ENCODE data around the gene BPIFB6.

Gene BPIFB6

DNA sequence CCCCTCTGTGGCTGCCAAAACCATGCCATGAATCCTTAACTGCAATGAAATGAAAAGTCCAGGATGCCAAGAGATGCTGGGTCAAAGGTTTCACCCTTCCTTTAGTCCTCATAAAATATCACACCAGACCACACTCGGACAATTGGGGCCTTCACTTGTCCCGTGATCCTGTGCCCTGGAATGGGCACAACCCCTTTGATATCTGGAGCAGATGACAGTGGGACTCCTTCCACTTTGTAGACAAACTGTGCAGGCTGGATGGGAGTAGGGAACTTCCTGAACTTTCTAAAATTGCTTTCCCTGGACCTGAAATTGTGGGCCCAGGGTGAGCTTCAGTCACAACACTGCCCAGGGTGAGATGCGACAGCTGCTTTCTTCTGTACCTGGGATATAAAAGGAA is 9.6 kb upstream of the BPIFB6 start:
- H3K36me3 ChIP-seq = no peaks in the 10 kb centered on the region
- TF ChIP-seq, protein P1, sequence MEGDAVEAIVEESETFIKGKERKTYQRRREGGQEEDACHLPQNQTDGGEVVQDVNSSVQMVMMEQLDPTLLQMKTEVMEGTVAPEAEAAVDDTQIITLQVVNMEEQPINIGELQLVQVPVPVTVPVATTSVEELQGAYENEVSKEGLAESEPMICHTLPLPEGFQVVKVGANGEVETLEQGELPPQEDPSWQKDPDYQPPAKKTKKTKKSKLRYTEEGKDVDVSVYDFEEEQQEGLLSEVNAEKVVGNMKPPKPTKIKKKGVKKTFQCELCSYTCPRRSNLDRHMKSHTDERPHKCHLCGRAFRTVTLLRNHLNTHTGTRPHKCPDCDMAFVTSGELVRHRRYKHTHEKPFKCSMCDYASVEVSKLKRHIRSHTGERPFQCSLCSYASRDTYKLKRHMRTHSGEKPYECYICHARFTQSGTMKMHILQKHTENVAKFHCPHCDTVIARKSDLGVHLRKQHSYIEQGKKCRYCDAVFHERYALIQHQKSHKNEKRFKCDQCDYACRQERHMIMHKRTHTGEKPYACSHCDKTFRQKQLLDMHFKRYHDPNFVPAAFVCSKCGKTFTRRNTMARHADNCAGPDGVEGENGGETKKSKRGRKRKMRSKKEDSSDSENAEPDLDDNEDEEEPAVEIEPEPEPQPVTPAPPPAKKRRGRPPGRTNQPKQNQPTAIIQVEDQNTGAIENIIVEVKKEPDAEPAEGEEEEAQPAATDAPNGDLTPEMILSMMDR (IDR thresholded peaks at IDR 0.05) = no peak
- H3K9me3 ChIP-seq = no peaks in the 10 kb centered on the region
- DNase-seq = no peak
- no peak overlapping the region for H3K27ac ChIP-seq
- no peaks in the 10 kb centered on the region for H3K4me1 ChIP-seq
- H3K27me3 ChIP-seq = peaks cover 0 to 3% of the 10 kb centered on the region in 2 donors
- intact Hi-C loops (cut with DNase I; ENCODE audit: low total_unique reads) = no loop called here
- no peak overlapping the region for H3K4me3 ChIP-seq

DNA sequence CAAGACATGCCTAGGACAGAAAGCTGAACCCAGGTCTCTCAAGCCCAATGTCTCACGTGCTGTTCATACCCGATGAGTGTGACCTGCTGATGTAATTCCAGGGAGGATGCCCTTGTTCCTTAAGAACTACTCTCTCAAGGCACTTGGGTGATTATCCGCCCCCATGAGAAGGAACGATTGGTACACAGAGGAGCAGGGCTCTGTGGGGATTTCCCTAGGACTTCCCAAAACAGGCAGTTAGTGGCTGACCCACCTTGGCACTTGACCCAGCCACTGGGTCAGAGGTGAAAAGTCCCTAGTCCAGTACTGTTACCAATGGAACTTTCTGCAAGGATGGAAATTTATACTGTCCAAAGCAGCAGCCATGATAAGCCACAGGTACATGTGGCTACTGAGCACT is 9.2 kb upstream of the BPIFB6 start:
- Histone ChIP-seq H3K9me3 (no peaks in the 10 kb centered on the region), H3K4me3 (no peak overlapping the region), H3K4me1 (no peaks in the 10 kb centered on the region), H3K36me3 (no peaks in the 10 kb centered on the region), H3K27ac (no peak overlapping the region), H3K27me3 (peaks cover 0 to 3% of the 10 kb centered on the region in 2 donors)
- intact Hi-C loops (cut with DNase I; ENCODE audit: low total_unique reads) = no loop called here
- TF ChIP-seq, protein P1 (IDR thresholded peaks at IDR 0.05) = no peak
- no peak for DNase-seq

DNA sequence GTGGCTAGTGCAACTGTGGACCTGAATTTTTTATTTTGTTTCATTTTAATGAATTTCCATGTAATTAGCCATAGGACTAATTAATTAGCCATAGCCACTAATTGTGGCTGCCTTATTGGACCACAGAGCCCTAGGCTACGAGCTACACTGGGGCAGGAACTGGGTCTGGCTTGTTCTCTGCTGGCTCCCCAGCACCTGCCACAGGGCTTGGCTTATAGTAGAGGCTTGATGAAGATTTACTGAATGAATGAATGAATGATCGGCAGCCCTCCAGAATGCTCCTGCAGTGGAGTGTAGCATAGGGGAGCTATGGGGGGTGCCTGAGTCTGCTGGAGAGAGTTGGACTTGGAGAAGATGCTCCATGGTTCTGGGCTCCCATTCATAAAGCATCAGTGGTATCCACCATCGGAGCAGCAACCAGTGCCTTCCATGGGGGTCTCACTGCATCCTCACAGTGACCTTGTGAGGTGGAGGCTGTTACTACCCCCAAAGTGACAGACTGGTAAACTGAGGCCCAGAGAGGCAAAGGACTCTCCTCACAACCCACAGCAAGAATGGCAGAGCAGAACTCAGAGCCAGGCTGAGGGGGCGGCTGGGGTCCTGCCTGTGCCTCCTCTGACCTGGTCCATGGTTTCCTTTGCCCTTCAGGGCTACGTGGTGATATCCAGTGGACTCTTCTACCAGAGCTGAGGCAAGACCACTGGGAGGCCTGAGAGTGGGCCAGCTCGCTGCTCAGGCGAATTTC is 8.6 kb upstream of the BPIFB6 start:
- Histone ChIP-seq H3K4me3 (no peak overlapping the region), H3K9me3 (no peaks in the 10 kb centered on the region), H3K4me1 (no peaks in the 10 kb centered on the region), H3K27me3 (peaks cover 0 to 7% of the 10 kb centered on the region in 2 donors), H3K36me3 (no peaks in the 10 kb centered on the region), H3K27ac (no peak overlapping the region)
- intact Hi-C loops (cut with DNase I; ENCODE audit: low total_unique reads) = no loop called here
- DNase-seq = no peak
- TF ChIP-seq, protein P1 (IDR thresholded peaks at IDR 0.05) = no peak

DNA sequence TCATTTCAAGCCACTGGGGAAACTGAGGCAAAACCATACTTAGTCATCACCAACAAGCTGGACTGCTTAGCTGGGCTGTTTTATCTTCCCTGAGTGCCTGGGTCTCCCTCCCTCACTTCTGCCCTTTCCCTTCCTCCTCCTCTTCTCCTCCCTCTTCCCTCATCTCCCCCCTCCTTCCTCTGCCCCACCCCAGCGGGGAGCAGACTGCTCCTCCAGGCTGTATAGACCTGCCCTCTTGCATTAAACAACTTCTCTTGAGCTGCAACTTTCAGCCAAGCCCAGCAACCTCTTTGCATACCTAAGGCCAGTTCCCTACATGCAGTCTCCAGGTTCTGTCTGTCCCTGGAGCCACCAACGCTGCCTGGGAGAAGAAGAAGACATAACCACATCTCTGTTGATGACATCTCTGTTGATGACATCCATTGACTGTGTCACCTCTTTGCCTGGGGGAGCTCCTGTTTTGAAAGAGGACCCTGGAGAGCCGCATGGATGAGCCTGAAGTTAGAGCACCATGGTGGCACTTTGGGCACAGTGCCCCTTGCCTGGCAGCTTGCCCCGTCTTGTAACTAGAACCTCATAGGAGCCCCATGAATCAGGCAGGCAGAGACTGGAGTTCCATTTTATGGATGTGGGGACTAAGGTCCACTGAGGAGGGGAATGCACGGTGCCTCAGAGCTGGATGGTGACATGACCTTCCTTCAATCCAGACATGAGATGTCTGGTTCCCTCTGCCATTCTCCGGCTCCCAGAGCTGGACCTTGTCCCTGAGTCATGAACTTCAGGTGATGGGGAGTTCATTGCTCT is 7.8 kb upstream of the BPIFB6 start:
- no peak for DNase-seq
- intact Hi-C loops (cut with DNase I; ENCODE audit: low total_unique reads) = no loop called here
- no peak overlapping the region for H3K4me3 ChIP-seq
- no peak overlapping the region for H3K27ac ChIP-seq
- H3K4me1 ChIP-seq = no peaks in the 10 kb centered on the region
- H3K36me3 ChIP-seq = no peaks in the 10 kb centered on the region
- H3K27me3 ChIP-seq = peaks cover 0 to 13% of the 10 kb centered on the region in 2 donors
- TF ChIP-seq, protein P1 (IDR thresholded peaks at IDR 0.05) = no peak
- no peaks in the 10 kb centered on the region for H3K9me3 ChIP-seq

DNA sequence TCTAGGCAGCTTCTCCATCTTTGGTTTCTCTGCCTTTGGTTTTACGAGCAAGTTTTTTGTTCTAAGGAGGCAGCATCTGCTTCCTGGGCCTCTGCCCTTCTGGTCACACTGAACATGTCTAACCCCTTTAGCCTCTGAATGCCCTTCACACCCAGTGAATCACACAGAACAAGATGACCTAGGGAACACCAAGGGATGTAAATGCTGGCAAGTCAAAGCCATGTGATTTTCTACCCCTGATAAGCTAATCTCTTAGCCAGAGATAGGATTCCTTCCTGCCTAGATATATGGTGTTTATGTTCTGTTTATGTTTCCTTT is 7.2 kb upstream of the BPIFB6 start:
- TF ChIP-seq, protein P1 (IDR thresholded peaks at IDR 0.05) = no peak
- Histone ChIP-seq H3K27ac (no peak overlapping the region), H3K9me3 (no peaks in the 10 kb centered on the region), H3K4me3 (no peak overlapping the region), H3K36me3 (no peaks in the 10 kb centered on the region), H3K27me3 (peaks cover 0 to 15% of the 10 kb centered on the region in 2 donors), H3K4me1 (no peaks in the 10 kb centered on the region)
- no peak for DNase-seq
- intact Hi-C loops (cut with DNase I; ENCODE audit: low total_unique reads) = no loop called here

Measured in tibial artery (tissue), 4 donors.